NCI-H1930 (cell line): Measurements from ENCODE around the gene FAM83G.
"Not testable (repeated sequence)": the region's sequence is repeated elsewhere in the genome, so short reads cannot be mapped to it uniquely, and the experiment has no call there.

Experiments
- DNase-seq, 2 experiments: peaks; one replicate each; lab custom pipeline; 2025; lab: John Stamatoyannopoulos, UW

FAM83G gene

GRCh38 chr17:18968945-18969887 lies 35.3 kb downstream of the FAM83G start:
- no peak for DNase-seq

- no peak for DNase-seq
Measured at GRCh38 chr17:18968345-18968744, 36.2 kb downstream of the FAM83G start.

- no peak for DNase-seq
Measured at GRCh38 chr17:18967916-18968315, 36.6 kb downstream of the FAM83G start.

- DNase-seq = no peak
Measured at GRCh38 chr17:18966831-18967624, 37.5 kb downstream of the FAM83G start.

- no peak for DNase-seq
Measured at GRCh38 chr17:18965530-18966236, 38.9 kb downstream of the FAM83G start.

GRCh38 chr17:18964550-18964949 lies 40.0 kb downstream of the FAM83G start:
- no peak for DNase-seq

GRCh38 chr17:18964018-18964351 lies 40.6 kb downstream of the FAM83G start:
- DNase-seq = no peak

GRCh38 chr17:18963126-18964017 lies 41.2 kb downstream of the FAM83G start:
- no peak for DNase-seq

GRCh38 chr17:18962494-18962815 lies 42.1 kb downstream of the FAM83G start:
- no peak for DNase-seq

GRCh38 chr17:18961634-18962493 lies 42.7 kb downstream of the FAM83G start:
- DNase-seq = no peak

GRCh38 chr17:18960803-18961511 lies 43.6 kb downstream of the FAM83G start:
- DNase-seq = peak; percentile 27 to 68

GRCh38 chr17:18960241-18960665 lies 44.3 kb downstream of the FAM83G start:
- no peak for DNase-seq

GRCh38 chr17:18959845-18960240 lies 44.7 kb downstream of the FAM83G start:
- DNase-seq = no peak

- no peak for DNase-seq
Measured at GRCh38 chr17:18959071-18959844, 45.3 kb downstream of the FAM83G start.

GRCh38 chr17:18958611-18959010 lies 46.0 kb downstream of the FAM83G start:
- DNase-seq = no peak

- DNase-seq = no peak
Measured at GRCh38 chr17:18957831-18958230, 46.7 kb downstream of the FAM83G start.

GRCh38 chr17:18956581-18956980 lies 48.0 kb downstream of the FAM83G start:
- no peak for DNase-seq

- DNase-seq = not testable (repeated sequence)
Measured at GRCh38 chr17:18956021-18956420, 48.5 kb downstream of the FAM83G start.

- DNase-seq = no peak
Measured at GRCh38 chr17:18955009-18955408, 49.6 kb downstream of the FAM83G start.
